ENCODE data around the gene ESRRA. TPM values are rescaled to one million over a fixed set of nuclear protein-coding genes. Genes with fewer than 3 reads are reported as not detected.

ESRRA gene
- total and polyA plus RNA-seq, 9 of the 15 experiments (the other 6 are each of a cell fraction or from before 2014, with no cell fraction given), result 0.27 to 89.7 (median 23.7) TPM

GRCh38 chr11:64334764-64335735 lies 29.7 kb downstream of the ESRRA start:
- intact Hi-C loops (cut with micrococcal nuclease), result loop anchor here (1.0 kb wide), 1 partner anchor 20 kb away; no protein-coding TSS in a partner anchor
- peaks cover 42 to 51% of the 10 kb centered on the region in 2 experiments for H3K4me1 ChIP-seq (replicated peaks in 1 of 2; ENCODE audit: control insufficient read depth in 2 of 2, insufficient read depth in 2 of 2, low read length in 2 of 2)
- peak overlapping the region in 1 of 2 experiments; percentile 33; a peak in 2 of 4 replicates for H3K9ac ChIP-seq (ENCODE audit: insufficient read depth in 1 of 2, low read depth in 2 of 2, low read length in 2 of 2)
- peak; percentile 93 for TF ChIP-seq RBM25 (IDR thresholded peaks at IDR 0.05; ENCODE audit: low read depth, low read length, severe bottlenecking)
- peak; percentile 99 for TF ChIP-seq SMARCE1 (IDR thresholded peaks at IDR 0.05)
- TF ChIP-seq KDM4B (IDR thresholded peaks at IDR 0.05; ENCODE audit: borderline replicate concordance in 2 of 2, low read depth in 1 of 2), result no peak; a peak in 1 of 4 replicates
- peak; percentile 78; the same call in 1 of the 2 replicates for TF ChIP-seq CBFB (CRISPR knock-in tag; IDR thresholded peaks at IDR 0.05)
- no peak for TF ChIP-seq TCFL5 (CRISPR knock-in tag; conservative IDR thresholded peaks at IDR 0.05)
- peak; percentile 87 for TF ChIP-seq CREM (IDR thresholded peaks at IDR 0.05; ENCODE audit: low read depth)
- peak in 1 of 2 experiments; percentile 91 for TF ChIP-seq AFF1 (IDR thresholded peaks at IDR 0.05; ENCODE audit: low read depth in 1 of 2, partially characterized antibody in 2 of 2)
- TF ChIP-seq ZNF347 (CRISPR knock-in tag; IDR thresholded peaks at IDR 0.05; ENCODE audit: low read depth), result no peak
- TF ChIP-seq MAX (CRISPR knock-in tag; IDR thresholded peaks at IDR 0.05), result peak; percentile 71
- peak; percentile 71 for TF ChIP-seq XRCC5 (IDR thresholded peaks at IDR 0.05; ENCODE audit: low read depth, low read length)
- peak; percentile 56; the same call in 1 of the 2 replicates for TF ChIP-seq KLF6 (CRISPR knock-in tag; IDR thresholded peaks at IDR 0.05; ENCODE audit: borderline replicate concordance)
- peak; percentile 98 for TF ChIP-seq KLF16 (IDR thresholded peaks at IDR 0.05)
- TF ChIP-seq, protein P1, sequence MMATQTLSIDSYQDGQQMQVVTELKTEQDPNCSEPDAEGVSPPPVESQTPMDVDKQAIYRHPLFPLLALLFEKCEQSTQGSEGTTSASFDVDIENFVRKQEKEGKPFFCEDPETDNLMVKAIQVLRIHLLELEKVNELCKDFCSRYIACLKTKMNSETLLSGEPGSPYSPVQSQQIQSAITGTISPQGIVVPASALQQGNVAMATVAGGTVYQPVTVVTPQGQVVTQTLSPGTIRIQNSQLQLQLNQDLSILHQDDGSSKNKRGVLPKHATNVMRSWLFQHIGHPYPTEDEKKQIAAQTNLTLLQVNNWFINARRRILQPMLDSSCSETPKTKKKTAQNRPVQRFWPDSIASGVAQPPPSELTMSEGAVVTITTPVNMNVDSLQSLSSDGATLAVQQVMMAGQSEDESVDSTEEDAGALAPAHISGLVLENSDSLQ (IDR thresholded peaks at IDR 0.05), result peak; percentile 98

More at GRCh38 chr11:64334764-64335735, 29.7 kb downstream of the ESRRA start:
- no peaks in the 10 kb centered on the region for H4K20me1 ChIP-seq (replicated peaks; ENCODE audit: control insufficient read depth, insufficient read depth, low read length)
- ChIA-PET CTCF (ENCODE audit: low intra/inter-chr PET ratio) (no interaction called here), POLR2A (interaction anchor here (0.5 to 1.7 kb wide), 8 partner anchors 10 to 409 kb away, joined by 3 to 9 read pairs (median 3); partner anchors contain the start of genes PRDX5, RASGRP2, STIP1 and TRMT112)
- no peaks in the 10 kb centered on the region for H3K79me2 ChIP-seq (ENCODE audit: control insufficient read depth, insufficient read depth, low read length)
- H3K4me2 ChIP-seq (ENCODE audit: insufficient read depth, low read length), result peak overlapping the region; percentile 48
- peak overlapping the region; percentile 65; the same call in 2 of the 3 replicates for H3K27ac ChIP-seq (ENCODE audit: extremely low read depth, low read depth, low read length)
- in situ Hi-C loops (cut with MboI), result no loop called here
- BruUV-seq (replicated peaks), result no TSS peak
- no peaks in the 10 kb centered on the region; the same call in 2 of the 3 replicates for H3K36me3 ChIP-seq (ENCODE audit: control insufficient read depth, insufficient read depth, low read length)
- peak; percentile 100 for FAIRE-seq
- 5% methylated on average over 13 of the region's 13 CpGs for WGBS (ENCODE audit: insufficient coverage, low coverage, missing lambda C conversion rate)
- no peaks in the 10 kb centered on the region for H3K27me3 ChIP-seq (ENCODE audit: control insufficient read depth in 2 of 2, insufficient read depth in 2 of 2, low read length in 2 of 2)
- peak; percentile 96 for ATAC-seq
- no peaks in the 10 kb centered on the region; the same call in 1 of the 2 replicates for H3K9me3 ChIP-seq (replicated peaks; ENCODE audit: control insufficient read depth, insufficient read depth, low read depth, low read length)
- H3K4me3 ChIP-seq, result no peak overlapping the region
- H2AFZ ChIP-seq (ENCODE audit: low read depth, low read length), result no peak overlapping the region
- DNase-seq (ENCODE audit: extremely low read depth in 1 of 4, low spot score in 3 of 4), result peak; percentile 94 to 98 (median 96)
- no peaks in the 10 kb centered on the region for H3K9me1 ChIP-seq (ENCODE audit: control insufficient read depth, insufficient read depth, low read length)
